ENCODE data around the gene CEACAM8.
A peak's percentile ranks its signal among the peaks of the same experiment; 100 is the strongest.

- TF ChIP-seq FOSL1 (IDR thresholded peaks at IDR 0.05; ENCODE audit: low read depth): no peak
- TF ChIP-seq REST (IDR thresholded peaks at IDR 0.05; ENCODE audit: low read depth): no peak
- TF ChIP-seq YY1 (IDR thresholded peaks at IDR 0.05; ENCODE audit: extremely low read depth, insufficient replicate concordance, low read depth, low read length): no peak
- no peak for TF ChIP-seq SIN3A (IDR thresholded peaks at IDR 0.05; ENCODE audit: low read depth)
- TF ChIP-seq POLR2A (IDR thresholded peaks at IDR 0.05; ENCODE audit: borderline replicate concordance, extremely low read depth, insufficient read depth, insufficient read length): no peak
- TF ChIP-seq, protein P1, sequence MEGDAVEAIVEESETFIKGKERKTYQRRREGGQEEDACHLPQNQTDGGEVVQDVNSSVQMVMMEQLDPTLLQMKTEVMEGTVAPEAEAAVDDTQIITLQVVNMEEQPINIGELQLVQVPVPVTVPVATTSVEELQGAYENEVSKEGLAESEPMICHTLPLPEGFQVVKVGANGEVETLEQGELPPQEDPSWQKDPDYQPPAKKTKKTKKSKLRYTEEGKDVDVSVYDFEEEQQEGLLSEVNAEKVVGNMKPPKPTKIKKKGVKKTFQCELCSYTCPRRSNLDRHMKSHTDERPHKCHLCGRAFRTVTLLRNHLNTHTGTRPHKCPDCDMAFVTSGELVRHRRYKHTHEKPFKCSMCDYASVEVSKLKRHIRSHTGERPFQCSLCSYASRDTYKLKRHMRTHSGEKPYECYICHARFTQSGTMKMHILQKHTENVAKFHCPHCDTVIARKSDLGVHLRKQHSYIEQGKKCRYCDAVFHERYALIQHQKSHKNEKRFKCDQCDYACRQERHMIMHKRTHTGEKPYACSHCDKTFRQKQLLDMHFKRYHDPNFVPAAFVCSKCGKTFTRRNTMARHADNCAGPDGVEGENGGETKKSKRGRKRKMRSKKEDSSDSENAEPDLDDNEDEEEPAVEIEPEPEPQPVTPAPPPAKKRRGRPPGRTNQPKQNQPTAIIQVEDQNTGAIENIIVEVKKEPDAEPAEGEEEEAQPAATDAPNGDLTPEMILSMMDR (IDR thresholded peaks at IDR 0.05 in 2 of 3, conservative IDR thresholded peaks at IDR 0.05 in 1 of 3; ENCODE audit: borderline replicate concordance in 1 of 3, insufficient read depth in 1 of 3, low read depth in 2 of 3, low read length in 2 of 3): peak; percentile 36 to 76 (median 65); a peak in 5 of 6 replicates
- TF ChIP-seq EZH2 (IDR thresholded peaks at IDR 0.05): no peak
- TF ChIP-seq CBX3 (IDR thresholded peaks at IDR 0.05; ENCODE audit: low read depth): peak; percentile 46; the same call in 1 of the 2 replicates
- TF ChIP-seq ZFX (IDR thresholded peaks at IDR 0.05): no peak
- no peak for TF ChIP-seq EZH2phosphoT487 (IDR thresholded peaks at IDR 0.05; ENCODE audit: borderline replicate concordance)
Measured at GRCh38 chr19:42563352-42564210, 31.1 kb downstream of the CEACAM8 start.

All from HCT116 (cell line).